Measurements from ENCODE around the gene DLGAP1. TPM values are rescaled to one million over a fixed set of nuclear protein-coding genes. Genes with fewer than 3 reads are reported as not detected.
A peak's percentile ranks its signal among the peaks of the same experiment; 100 is the strongest.

Gene DLGAP1
- total and polyA plus RNA-seq, 2 of the 8 experiments (the other 6 are each of a cell fraction or from before 2014, with no cell fraction given) = 11.8 to 16.9 TPM

DNA sequence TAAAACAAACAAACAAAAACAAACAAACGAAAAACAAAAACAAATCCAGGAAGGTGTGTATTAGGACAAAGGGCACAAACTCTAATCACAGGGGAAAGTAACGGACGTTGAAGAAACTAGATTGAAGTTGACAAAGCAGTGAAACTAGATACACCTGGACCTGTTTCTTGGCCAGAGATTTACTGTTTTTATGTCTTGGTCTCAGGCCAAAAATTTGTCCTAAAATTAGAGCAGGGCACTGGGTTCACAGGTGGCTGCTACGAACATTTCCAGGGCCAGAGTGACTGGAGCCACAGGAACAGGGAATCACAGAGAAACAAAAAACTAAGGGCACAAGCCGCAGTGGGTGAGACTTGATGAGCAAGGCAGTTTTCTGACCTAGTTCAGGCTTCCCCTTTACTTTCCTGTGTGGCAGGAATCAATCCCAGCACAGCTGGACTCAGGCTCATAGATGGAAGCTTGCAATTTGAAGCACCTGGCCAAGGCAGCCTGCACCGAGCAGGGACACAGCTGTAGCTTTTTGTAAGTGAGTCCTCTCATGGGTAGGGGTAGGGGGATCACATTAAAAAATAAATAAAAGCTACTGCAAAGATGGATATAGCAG, 329.4 kb downstream of the DLGAP1 start:
- Histone ChIP-seq H3K23me2 (ENCODE audit: low read depth, low read length) (no peaks in the 10 kb centered on the region), H2BK5ac (ENCODE audit: low read depth, low read length) (peak overlapping the region; percentile 94), H3K27ac (ENCODE audit: low read depth, low read length) (peak overlapping the region; percentile 58), H4K8ac (ENCODE audit: extremely low read depth, insufficient read depth, low read length) (no peak overlapping the region), H4K5ac (ENCODE audit: insufficient read length, low read depth, low read length) (peak overlapping the region; percentile 37), H3K14ac (ENCODE audit: insufficient read length) (no peak overlapping the region), H3K4me2 (ENCODE audit: insufficient read depth in 1 of 2, low read depth in 2 of 2, low read length in 2 of 2) (peak overlapping the region; percentile 17 to 26; a peak in 1 of 4 replicates), H3K9ac (replicated peaks in 1 of 4; ENCODE audit: extremely low read depth in 1 of 4, low read depth in 3 of 4, low read length in 3 of 4) (0 out of 7 replicates have a peak overlapping the region, but pooled peaks of 1 of the 4 experiments have one; percentile 14), H3K79me2 (ENCODE audit: control insufficient read depth in 1 of 2, insufficient read depth in 2 of 2, low read length in 2 of 2) (peaks cover 0 to 6% of the 10 kb centered on the region in 2 experiments; a peak in 1 of 4 replicates), H3K18ac (ENCODE audit: extremely low read depth, low read length) (peak overlapping the region; percentile 62; the same call in 1 of the 2 replicates), H4K91ac (replicated peaks; ENCODE audit: insufficient read length, low read length) (peak overlapping the region; percentile 75), H2AK5ac (ENCODE audit: low read depth, low read length) (peak overlapping the region; percentile 71; the same call in 1 of the 2 replicates), H3K4ac (replicated peaks; ENCODE audit: insufficient read length, low read depth, low read length) (peak overlapping the region; percentile 16), H2AFZ (ENCODE audit: low read length) (no peak overlapping the region), H3K27me3 (replicated peaks in 1 of 4; ENCODE audit: control insufficient read depth in 3 of 4, extremely low read depth in 1 of 4, insufficient read depth in 3 of 4, low read length in 3 of 4) (no peaks in the 10 kb centered on the region), H4K20me1 (replicated peaks in 1 of 2; ENCODE audit: control insufficient read depth in 1 of 2, insufficient read depth in 2 of 2, low read length in 2 of 2) (no peaks in the 10 kb centered on the region), H3K36me3 (ENCODE audit: control insufficient read depth in 2 of 4, insufficient read depth in 4 of 4, low read length in 3 of 4) (no peaks in the 10 kb centered on the region), H2BK12ac (ENCODE audit: low read depth, low read length) (peak overlapping the region; percentile 97), H3K56ac (replicated peaks; ENCODE audit: insufficient read length, low read depth, low read length) (no peak overlapping the region), H3K4me1 (replicated peaks in 1 of 4; ENCODE audit: control insufficient read depth in 3 of 4, insufficient read depth in 4 of 4, low read length in 3 of 4) (peaks cover 11 to 34% (median 24%) of the 10 kb centered on the region in 4 experiments; a peak in 6 of 7 replicates), H2BK20ac (ENCODE audit: low read length) (peak overlapping the region; percentile 28; the same call in 1 of the 2 replicates), H3K79me1 (ENCODE audit: low read depth, low read length) (no peaks in the 10 kb centered on the region), H3K23ac (ENCODE audit: insufficient read length) (no peak overlapping the region), H3K9me3 (ENCODE audit: insufficient read depth in 2 of 2, low read depth in 1 of 2, low read length in 1 of 2) (no peaks in the 10 kb centered on the region), H3K4me3 (ENCODE audit: extremely low read depth in 1 of 4, insufficient read depth in 2 of 4, low read depth in 3 of 4, low read length in 4 of 4) (no peak overlapping the region), H2BK120ac (replicated peaks; ENCODE audit: low read depth, low read length) (peak overlapping the region; percentile 74), H2BK15ac (ENCODE audit: low read length) (no peak overlapping the region)
- DNase-seq (ENCODE audit: low read depth in 1 of 2, low spot score in 2 of 2) (no peak), FAIRE-seq (no peak)
- ChIA-PET POLR2A (ENCODE audit: partially characterized antibody) (interaction anchor here (1.0 to 1.1 kb wide), 2 partner anchors 8 to 56 kb away, joined by 3 to 4 read pairs; no protein-coding TSS in a partner anchor), CTCF (ENCODE audit: partially characterized antibody) (interaction anchor here (0.7 to 5.2 kb wide), 3 partner anchors 19 to 81 kb away, joined by 3 to 24 read pairs (median 3); no protein-coding TSS in a partner anchor)
- WGBS, 2 experiments (ENCODE audit: extremely low coverage in 1 of 2, insufficient coverage in 1 of 2, insufficient read length in 1 of 2, insufficient replicate concordance in 2 of 2, low coverage in 1 of 2, low lambda C conversion rate in 2 of 2, missing lambda C conversion rate in 1 of 2) = 78% methylated on average over 6 of the region's 6 CpGs; no CpG with 5 or more reads in 1 of the 2 experiments
- TF ChIP-seq NANOG (IDR thresholded peaks at IDR 0.05; ENCODE audit: insufficient read depth, low read depth, low read length, poor library complexity, severe bottlenecking) (no peak), HDAC2 (IDR thresholded peaks at IDR 0.05; ENCODE audit: borderline replicate concordance in 1 of 2, low read depth in 2 of 2, low read length in 2 of 2) (no peak), KDM4A (IDR thresholded peaks at IDR 0.05; ENCODE audit: low read depth, low read length, severe bottlenecking) (no peak), POLR2AphosphoS5 (IDR thresholded peaks at IDR 0.05; ENCODE audit: low read depth, low read length) (no peak), BCL11A (IDR thresholded peaks at IDR 0.05; ENCODE audit: low read depth in 2 of 2, low read length in 2 of 2) (no peak), SUZ12 (IDR thresholded peaks at IDR 0.05; ENCODE audit: low read length) (no peak), RFX5 (IDR thresholded peaks at IDR 0.05; ENCODE audit: borderline replicate concordance, low read depth, low read length) (no peak), RAD21 (IDR thresholded peaks at IDR 0.05 in 1 of 2, conservative IDR thresholded peaks at IDR 0.05 in 1 of 2; ENCODE audit: low read depth in 2 of 2, low read length in 2 of 2) (no peak), SIX5 (IDR thresholded peaks at IDR 0.05; ENCODE audit: low read depth, low read length) (no peak)
- TF ChIP-seq, protein P1, sequence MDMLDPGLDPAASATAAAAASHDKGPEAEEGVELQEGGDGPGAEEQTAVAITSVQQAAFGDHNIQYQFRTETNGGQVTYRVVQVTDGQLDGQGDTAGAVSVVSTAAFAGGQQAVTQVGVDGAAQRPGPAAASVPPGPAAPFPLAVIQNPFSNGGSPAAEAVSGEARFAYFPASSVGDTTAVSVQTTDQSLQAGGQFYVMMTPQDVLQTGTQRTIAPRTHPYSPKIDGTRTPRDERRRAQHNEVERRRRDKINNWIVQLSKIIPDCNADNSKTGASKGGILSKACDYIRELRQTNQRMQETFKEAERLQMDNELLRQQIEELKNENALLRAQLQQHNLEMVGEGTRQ (IDR thresholded peaks at IDR 0.05; ENCODE audit: low read length) = no peak
